Fibroblast of mammary gland (primary cell): ENCODE results near the gene PLEKHF1.
A peak's percentile ranks its signal among the peaks of the same experiment; 100 is the strongest.
"Not testable (repeated sequence)": the region's sequence is repeated elsewhere in the genome, so short reads cannot be mapped to it uniquely, and the experiment has no call there.

ENCODE experiments used
- DNase-seq: peaks from one replicate; pipeline ENCODE4 v3.0.0-alpha.2; 2010; ENCODE audit warnings: low read depth
- H3K4me3 ChIP-seq: 2 replicates; pipeline ENCODE4 v1.5.1; 2011; ENCODE audit warnings: low read depth, mild to moderate bottlenecking, low read length, moderate library complexity; ENCODE audit not compliant: control insufficient read depth
- TF ChIP-seq, protein P1 (sequence below): conservative IDR thresholded peaks from 2 replicates; pipeline ENCODE4 v1.5.1; 2011; ENCODE audit warnings: low read depth, low read length, inconsistent platforms; ENCODE audit not compliant: control insufficient read depth, insufficient read depth

PLEKHF1 gene

DNA sequence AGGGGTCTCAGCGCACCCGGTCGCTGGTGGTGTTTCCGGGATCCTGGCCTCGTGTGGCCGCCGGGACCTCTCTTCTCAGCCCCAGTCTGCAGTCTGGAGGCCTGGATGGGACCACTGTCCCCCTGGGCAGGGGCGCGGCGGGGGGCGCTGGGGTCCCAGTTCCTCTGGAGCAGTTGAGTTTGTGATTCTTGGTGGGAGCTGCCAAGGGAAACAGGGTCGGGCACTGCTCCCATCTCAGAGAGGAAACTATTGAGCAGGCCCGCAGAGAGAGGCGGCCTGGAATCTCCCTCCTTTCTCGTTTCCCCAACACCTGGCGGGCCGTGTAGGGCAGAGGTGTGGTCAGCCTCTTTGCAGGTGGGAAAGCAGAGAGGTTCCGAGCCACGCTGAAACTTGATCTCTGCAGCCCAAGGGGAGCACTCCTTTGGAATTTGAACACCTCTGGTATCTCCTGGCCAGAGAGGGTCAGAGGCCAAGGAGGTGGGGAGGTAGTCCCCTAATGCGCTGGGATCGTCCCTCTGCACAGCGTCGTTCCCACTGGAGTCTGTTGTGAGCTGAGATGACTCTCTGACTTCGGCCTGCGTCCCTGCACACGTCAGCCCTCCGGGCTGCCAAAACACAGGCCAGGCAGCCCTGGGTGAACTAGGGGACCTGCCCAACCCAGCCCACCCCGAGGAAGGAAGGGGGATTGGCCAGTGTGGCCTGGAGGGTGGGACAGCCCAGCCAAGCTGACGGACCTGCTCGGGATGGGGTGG, 741 bp downstream of the PLEKHF1 start:
- peak overlapping the region; percentile 80 for H3K4me3 ChIP-seq
- peak; percentile 85 for DNase-seq
- TF ChIP-seq, protein P1, sequence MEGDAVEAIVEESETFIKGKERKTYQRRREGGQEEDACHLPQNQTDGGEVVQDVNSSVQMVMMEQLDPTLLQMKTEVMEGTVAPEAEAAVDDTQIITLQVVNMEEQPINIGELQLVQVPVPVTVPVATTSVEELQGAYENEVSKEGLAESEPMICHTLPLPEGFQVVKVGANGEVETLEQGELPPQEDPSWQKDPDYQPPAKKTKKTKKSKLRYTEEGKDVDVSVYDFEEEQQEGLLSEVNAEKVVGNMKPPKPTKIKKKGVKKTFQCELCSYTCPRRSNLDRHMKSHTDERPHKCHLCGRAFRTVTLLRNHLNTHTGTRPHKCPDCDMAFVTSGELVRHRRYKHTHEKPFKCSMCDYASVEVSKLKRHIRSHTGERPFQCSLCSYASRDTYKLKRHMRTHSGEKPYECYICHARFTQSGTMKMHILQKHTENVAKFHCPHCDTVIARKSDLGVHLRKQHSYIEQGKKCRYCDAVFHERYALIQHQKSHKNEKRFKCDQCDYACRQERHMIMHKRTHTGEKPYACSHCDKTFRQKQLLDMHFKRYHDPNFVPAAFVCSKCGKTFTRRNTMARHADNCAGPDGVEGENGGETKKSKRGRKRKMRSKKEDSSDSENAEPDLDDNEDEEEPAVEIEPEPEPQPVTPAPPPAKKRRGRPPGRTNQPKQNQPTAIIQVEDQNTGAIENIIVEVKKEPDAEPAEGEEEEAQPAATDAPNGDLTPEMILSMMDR, result no peak

GRCh38 chr19:29666578-29667386, 1.5 kb downstream of the PLEKHF1 start:
- TF ChIP-seq, protein P1, result no peak
- peak; percentile 76 for DNase-seq
- H3K4me3 ChIP-seq, result peak overlapping the region; percentile 80

- peak overlapping the region; percentile 80 for H3K4me3 ChIP-seq
- TF ChIP-seq, protein P1, result no peak
- DNase-seq, result no peak
Observed at GRCh38 chr19:29667387-29667783, 2.1 kb downstream of the PLEKHF1 start.

- TF ChIP-seq, protein P1, result no peak
- DNase-seq, result no peak
- no peak overlapping the region for H3K4me3 ChIP-seq
Observed at GRCh38 chr19:29667901-29668341, 2.7 kb downstream of the PLEKHF1 start.

DNA sequence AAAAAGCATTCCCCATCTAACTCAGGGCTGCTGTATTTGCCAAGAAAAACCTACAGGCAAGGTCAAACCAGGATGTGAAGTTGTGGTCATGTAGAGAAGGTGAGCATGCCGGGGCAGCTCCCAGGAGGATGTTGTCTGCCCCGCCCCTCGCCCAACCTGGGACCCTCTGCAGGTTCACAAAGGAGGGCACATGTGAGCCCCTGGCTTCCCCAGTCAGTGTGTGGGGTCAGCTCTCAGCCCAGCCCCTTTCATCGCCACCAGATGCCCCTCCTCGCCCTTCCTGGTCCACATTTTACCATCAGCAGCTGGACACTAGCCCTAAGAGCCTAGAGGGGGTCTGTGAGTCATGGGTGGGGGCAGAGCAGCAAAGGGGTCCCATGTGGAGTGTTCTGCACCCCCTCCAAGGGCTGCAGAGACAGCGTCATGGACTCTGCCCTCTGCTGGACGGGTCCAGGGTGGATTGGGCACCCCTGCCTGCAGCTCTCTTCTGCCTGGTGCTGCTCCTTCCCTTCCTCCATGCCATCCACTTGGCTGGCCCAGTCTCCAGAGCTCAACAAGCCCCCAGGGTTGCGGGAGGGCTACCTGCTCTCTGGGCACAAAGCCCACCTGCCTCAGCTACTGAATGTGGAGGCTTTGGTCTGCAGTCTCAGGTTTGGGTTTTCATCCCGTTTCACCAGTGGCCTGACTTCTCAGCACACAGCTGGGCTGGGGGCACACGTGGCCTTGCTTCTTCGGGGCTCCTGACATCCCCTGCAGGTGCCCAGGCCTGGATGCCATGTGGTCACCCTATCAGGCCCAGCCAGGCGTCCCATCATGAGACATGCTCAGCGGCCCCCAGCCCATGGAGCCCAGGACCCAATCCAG, 3.7 kb downstream of the PLEKHF1 start:
- H3K4me3 ChIP-seq, result no peak overlapping the region
- no peak for DNase-seq
- TF ChIP-seq, protein P1, result no peak

- H3K4me3 ChIP-seq, result no peak overlapping the region
- DNase-seq, result no peak
- TF ChIP-seq, protein P1, result no peak
Observed at GRCh38 chr19:29670255-29670654, 5.0 kb downstream of the PLEKHF1 start.

GRCh38 chr19:29671026-29671392, 5.7 kb downstream of the PLEKHF1 start:
- DNase-seq, H3K4me3 ChIP-seq: not testable (repeated sequence)
